Effector memory CD8-positive, alpha-beta T cell (primary cell): ENCODE results near the gene ZFTA.
"Not testable (repeated sequence)": the region's sequence is repeated elsewhere in the genome, so short reads cannot be mapped to it uniquely, and the experiment has no call there.

Source experiments
- ATAC-seq: fragments of 150-1000 bp; cut with Tn5 transposase; replicated peaks from 2 replicates; pipeline ENCODE4 v1.10.0; 2021; ENCODE audit warnings: mild to moderate bottlenecking, moderate library complexity
- DNase-seq, 3 experiments: peaks; one replicate each; pipeline ENCODE4 v3.0.0; 2021
- H3K27ac Mint-ChIP-seq, 2 donors: one replicate each; pipeline ENCODE4 v1.8.0; 2022; ENCODE audit warnings: mild to moderate bottlenecking in 2 of 2, mixed read lengths in 2 of 2, moderate library complexity in 2 of 2
- H3K27me3 Mint-ChIP-seq, 2 donors: one replicate each; pipeline ENCODE4 v1.8.0; 2022; ENCODE audit warnings: mixed read lengths in 2 of 2
- H3K36me3 Mint-ChIP-seq: one replicate; pipeline ENCODE4 v1.8.0; 2022; ENCODE audit warnings: mild to moderate bottlenecking, moderate library complexity, mixed read lengths; ENCODE audit not compliant: insufficient read depth
- H3K4me1 Mint-ChIP-seq, 2 donors: one replicate each; pipeline ENCODE4 v1.8.0; 2022; ENCODE audit warnings: low read depth in 2 of 2, mixed read lengths in 2 of 2
- H3K4me3 Mint-ChIP-seq, 2 donors: one replicate each; pipeline ENCODE4 v1.8.0; 2022; ENCODE audit warnings: mild to moderate bottlenecking in 2 of 2, mixed read lengths in 2 of 2, moderate library complexity in 2 of 2
- H3K9me3 Mint-ChIP-seq, 2 donors: one replicate each; pipeline ENCODE4 v1.8.0; 2022; ENCODE audit warnings: mixed read lengths in 2 of 2
- total RNA-seq, 9 experiments: gene quantifications; one replicate each; lab custom pipeline; 2026; lab: John Stamatoyannopoulos, UW

The ZFTA gene
- total RNA-seq, result 7.8 to 29.4 (median 22.6) reads per million in 9 experiments

GRCh38 chr11:63768237-63769041, at the start of gene ZFTA:
Gene ZFTA (minus strand): TSS chr11:63768775. CDS start chr11:63768622, 153 bp downstream.
- DNase-seq (peak; percentile 52 to 69 (median 55)), ATAC-seq (peak; percentile 72)
- peaks cover 7 to 9% of the 10 kb centered on the region in 2 donors for H3K4me1 Mint-ChIP-seq

GRCh38 chr11:63817758-63818498, 49.4 kb upstream of the ZFTA start:
- Mint-ChIP-seq H3K9me3 (no peaks in the 10 kb centered on the region), H3K27ac (no peak overlapping the region), H3K36me3 (peaks cover 43% of the 10 kb centered on the region), H3K4me1 (peaks cover 9 to 14% of the 10 kb centered on the region in 2 donors), H3K27me3 (no peaks in the 10 kb centered on the region), H3K4me3 (no peak overlapping the region)
- no peak for ATAC-seq
- no peak for DNase-seq

More at GRCh38 chr11:63768237-63769041, at the start of gene ZFTA:
- Mint-ChIP-seq H3K27ac (peak within 1 kb of the TSS; percentile 87 to 93), H3K9me3 (no peaks in the 10 kb centered on the region), H3K4me3 (peak within 1 kb of the TSS; percentile 99), H3K36me3 (peaks cover 2% of the 10 kb centered on the region), H3K27me3 (peaks cover 11 to 23% of the 10 kb centered on the region in 2 donors)

GRCh38 chr11:63816732-63817131, 48.2 kb upstream of the ZFTA start:
- ATAC-seq, result no peak
- no peak for DNase-seq

GRCh38 chr11:63816166-63816565, 47.6 kb upstream of the ZFTA start:
- Mint-ChIP-seq H3K27me3 (no peaks in the 10 kb centered on the region), H3K27ac (peak overlapping the region in 1 of 2 donors; percentile 33), H3K4me1 (peaks cover 9 to 14% of the 10 kb centered on the region in 2 donors), H3K36me3 (peaks cover 29% of the 10 kb centered on the region), H3K4me3 (no peak overlapping the region), H3K9me3 (no peaks in the 10 kb centered on the region)
- DNase-seq, result no peak
- no peak for ATAC-seq

More at GRCh38 chr11:63816732-63817131, 48.2 kb upstream of the ZFTA start:
- H3K36me3 Mint-ChIP-seq, result peaks cover 31% of the 10 kb centered on the region
- peaks cover 9 to 14% of the 10 kb centered on the region in 2 donors for H3K4me1 Mint-ChIP-seq
- H3K27ac Mint-ChIP-seq, result no peak overlapping the region
- H3K9me3 Mint-ChIP-seq, result no peaks in the 10 kb centered on the region
- no peaks in the 10 kb centered on the region for H3K27me3 Mint-ChIP-seq
- H3K4me3 Mint-ChIP-seq, result no peak overlapping the region

- no peaks in the 10 kb centered on the region for H3K9me3 Mint-ChIP-seq
- H3K4me1 Mint-ChIP-seq, result peaks cover 9 to 14% of the 10 kb centered on the region in 2 donors
- no peak for DNase-seq
- peak overlapping the region; percentile 76 to 79 for H3K4me3 Mint-ChIP-seq
- peaks cover 12% of the 10 kb centered on the region for H3K36me3 Mint-ChIP-seq
- peak overlapping the region; percentile 0 to 39 for H3K27ac Mint-ChIP-seq
- no peaks in the 10 kb centered on the region for H3K27me3 Mint-ChIP-seq
- no peak for ATAC-seq
Measured at GRCh38 chr11:63814383-63814736, 45.8 kb upstream of the ZFTA start.

- peak overlapping the region; percentile 0 to 39 for H3K27ac Mint-ChIP-seq
- peak overlapping the region; percentile 76 to 79 for H3K4me3 Mint-ChIP-seq
- peak; percentile 30 for ATAC-seq
- peaks cover 9 to 14% of the 10 kb centered on the region in 2 donors for H3K4me1 Mint-ChIP-seq
- DNase-seq, result peak in 2 of 3 experiments; percentile 16 to 20
- H3K27me3 Mint-ChIP-seq, result no peaks in the 10 kb centered on the region
- no peaks in the 10 kb centered on the region for H3K9me3 Mint-ChIP-seq
- peaks cover 9% of the 10 kb centered on the region for H3K36me3 Mint-ChIP-seq
Measured at GRCh38 chr11:63813563-63814382, 45.2 kb upstream of the ZFTA start.

GRCh38 chr11:63813035-63813562, 44.5 kb upstream of the ZFTA start, which contains the start of gene SPINDOC:
Gene SPINDOC (plus strand): TSS chr11:63813456. CDS start chr11:63813687, 231 bp downstream.
- Mint-ChIP-seq H3K27me3 (no peaks in the 10 kb centered on the region), H3K9me3 (no peaks in the 10 kb centered on the region), H3K36me3 (peaks cover 2% of the 10 kb centered on the region), H3K4me3 (peak within 1 kb of the TSS; percentile 76 to 79), H3K27ac (peak within 1 kb of the TSS; percentile 39 to 44), H3K4me1 (peaks cover 9 to 14% of the 10 kb centered on the region in 2 donors)
- DNase-seq, result peak; percentile 52 to 65 (median 58)
- ATAC-seq, result peak; percentile 93

GRCh38 chr11:63811522-63811921, 42.9 kb upstream of the ZFTA start:
- Mint-ChIP-seq H3K36me3 (peaks cover 2% of the 10 kb centered on the region), H3K27me3 (no peaks in the 10 kb centered on the region), H3K9me3 (no peaks in the 10 kb centered on the region), H3K27ac (peak overlapping the region in 1 of 2 donors; percentile 44), H3K4me3 (peak overlapping the region; percentile 74 to 76), H3K4me1 (peaks cover 9 to 14% of the 10 kb centered on the region in 2 donors)
- ATAC-seq (no peak), DNase-seq (no peak)

GRCh38 chr11:63810383-63810782, 41.8 kb upstream of the ZFTA start:
- not testable (repeated sequence) for DNase-seq, H3K4me3 Mint-ChIP-seq, H3K27me3 Mint-ChIP-seq, H3K36me3 Mint-ChIP-seq, H3K27ac Mint-ChIP-seq, H3K9me3 Mint-ChIP-seq, ATAC-seq
- peaks cover 8 to 10% of the 10 kb centered on the region in 2 donors for H3K4me1 Mint-ChIP-seq

- no peak for ATAC-seq
- Mint-ChIP-seq H3K27ac (peak overlapping the region in 1 of 2 donors; percentile 38), H3K4me1 (no peaks in the 10 kb centered on the region), H3K4me3 (no peak overlapping the region), H3K9me3 (no peaks in the 10 kb centered on the region), H3K36me3 (no peaks in the 10 kb centered on the region), H3K27me3 (no peaks in the 10 kb centered on the region)
- DNase-seq, result no peak
Measured at GRCh38 chr11:63805844-63806415, 37.4 kb upstream of the ZFTA start.

- H3K27me3 Mint-ChIP-seq, result peaks cover 0 to 6% of the 10 kb centered on the region in 2 donors
- no peak for ATAC-seq
- DNase-seq, result no peak
- H3K4me3 Mint-ChIP-seq, result no peak overlapping the region
- H3K4me1 Mint-ChIP-seq, result no peaks in the 10 kb centered on the region
- H3K27ac Mint-ChIP-seq, result no peak overlapping the region
- H3K36me3 Mint-ChIP-seq, result no peaks in the 10 kb centered on the region
- no peaks in the 10 kb centered on the region for H3K9me3 Mint-ChIP-seq
Measured at GRCh38 chr11:63804259-63804658, 35.7 kb upstream of the ZFTA start.

- no peak for ATAC-seq
- Mint-ChIP-seq H3K27me3 (peaks cover 9 to 12% of the 10 kb centered on the region in 2 donors), H3K4me1 (no peaks in the 10 kb centered on the region), H3K9me3 (no peaks in the 10 kb centered on the region), H3K27ac (no peak overlapping the region), H3K36me3 (no peaks in the 10 kb centered on the region), H3K4me3 (no peak overlapping the region)
- DNase-seq, result no peak
Measured at GRCh38 chr11:63802637-63803414, 34.3 kb upstream of the ZFTA start.
